ENCODE measurements around the gene NDUFA3. TPM values are rescaled to one million over a fixed set of nuclear protein-coding genes. Genes with fewer than 3 reads are reported as not detected.

Gene NDUFA3
- total and polyA plus RNA-seq, 2 experiments from 2014 or later = 13.9 to 285 TPM

GRCh38 chr19:54077334-54077733 lies 25.3 kb upstream of the NDUFA3 start:
- TF ChIP-seq EZH2 (IDR thresholded peaks at IDR 0.05; ENCODE audit: borderline replicate concordance) = no peak
- TF ChIP-seq EZH2phosphoT487 (IDR thresholded peaks at IDR 0.05; ENCODE audit: low read depth, severe bottlenecking, unreplicated experiment) = no peak
- TF ChIP-seq, protein P1, sequence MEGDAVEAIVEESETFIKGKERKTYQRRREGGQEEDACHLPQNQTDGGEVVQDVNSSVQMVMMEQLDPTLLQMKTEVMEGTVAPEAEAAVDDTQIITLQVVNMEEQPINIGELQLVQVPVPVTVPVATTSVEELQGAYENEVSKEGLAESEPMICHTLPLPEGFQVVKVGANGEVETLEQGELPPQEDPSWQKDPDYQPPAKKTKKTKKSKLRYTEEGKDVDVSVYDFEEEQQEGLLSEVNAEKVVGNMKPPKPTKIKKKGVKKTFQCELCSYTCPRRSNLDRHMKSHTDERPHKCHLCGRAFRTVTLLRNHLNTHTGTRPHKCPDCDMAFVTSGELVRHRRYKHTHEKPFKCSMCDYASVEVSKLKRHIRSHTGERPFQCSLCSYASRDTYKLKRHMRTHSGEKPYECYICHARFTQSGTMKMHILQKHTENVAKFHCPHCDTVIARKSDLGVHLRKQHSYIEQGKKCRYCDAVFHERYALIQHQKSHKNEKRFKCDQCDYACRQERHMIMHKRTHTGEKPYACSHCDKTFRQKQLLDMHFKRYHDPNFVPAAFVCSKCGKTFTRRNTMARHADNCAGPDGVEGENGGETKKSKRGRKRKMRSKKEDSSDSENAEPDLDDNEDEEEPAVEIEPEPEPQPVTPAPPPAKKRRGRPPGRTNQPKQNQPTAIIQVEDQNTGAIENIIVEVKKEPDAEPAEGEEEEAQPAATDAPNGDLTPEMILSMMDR (IDR thresholded peaks at IDR 0.05; ENCODE audit: poor library complexity) = no peak
- no peak for DNase-seq (ENCODE audit: low spot score)
- Histone ChIP-seq H3K4me2 (no peak overlapping the region), H3K27ac (no peak overlapping the region), H3K9me3 (ENCODE audit: low read depth) (no peaks in the 10 kb centered on the region), H3K36me3 (replicated peaks; ENCODE audit: insufficient read depth, low read depth) (no peaks in the 10 kb centered on the region), H3K9me2 (replicated peaks; ENCODE audit: insufficient read depth) (no peaks in the 10 kb centered on the region), H3K4me1 (ENCODE audit: insufficient read depth) (no peaks in the 10 kb centered on the region), H4K20me1 (ENCODE audit: insufficient read depth, poor library complexity, severe bottlenecking) (no peaks in the 10 kb centered on the region), H2AFZ (no peak overlapping the region), H3K79me2 (no peaks in the 10 kb centered on the region), H3K27me3 (no peaks in the 10 kb centered on the region), H3K4me3 (no peak overlapping the region)
- WGBS (ENCODE audit: low lambda C conversion rate, missing lambda C conversion rate) = 95% methylated on average over 5 of the region's 5 CpGs

DNA sequence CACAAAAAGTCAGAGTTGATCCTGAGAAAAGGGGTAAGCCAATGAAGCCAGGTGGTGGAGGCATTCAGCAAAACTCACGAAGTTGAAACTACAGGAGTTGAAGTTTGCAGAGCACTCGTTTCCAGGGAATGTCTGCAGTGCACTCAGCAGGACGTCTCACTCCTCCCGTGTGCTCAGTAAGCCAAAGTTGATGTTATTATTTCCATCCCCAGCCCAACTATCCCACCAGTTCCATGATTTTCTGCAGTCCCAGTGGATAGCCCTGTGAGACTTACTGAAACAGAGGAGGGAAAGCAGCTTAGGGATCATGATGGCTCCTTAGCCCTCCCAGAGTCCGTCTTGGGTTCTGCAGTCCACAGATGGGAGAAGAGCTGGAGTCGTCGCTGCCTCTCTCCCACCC lies 21.6 kb upstream of the NDUFA3 start, which contains the start of gene TARM1:
Gene TARM1 (minus strand): TSS at position 334 of the 400 bp plus-strand sequence. CDS start 25 bp downstream, at position 309.
- no peak within 1 kb of the TSS for H3K27ac ChIP-seq
- no peaks in the 10 kb centered on the region for H3K9me2 ChIP-seq (replicated peaks; ENCODE audit: insufficient read depth)
- TF ChIP-seq, protein P1 (IDR thresholded peaks at IDR 0.05; ENCODE audit: poor library complexity) = no peak
- TF ChIP-seq EZH2 (IDR thresholded peaks at IDR 0.05; ENCODE audit: borderline replicate concordance) = no peak
- no peak for TF ChIP-seq EZH2phosphoT487 (IDR thresholded peaks at IDR 0.05; ENCODE audit: low read depth, severe bottlenecking, unreplicated experiment)
- no peaks in the 10 kb centered on the region for H3K36me3 ChIP-seq (replicated peaks; ENCODE audit: insufficient read depth, low read depth)
- DNase-seq (ENCODE audit: low spot score) = no peak
- no peaks in the 10 kb centered on the region for H3K9me3 ChIP-seq (ENCODE audit: low read depth)
- no peaks in the 10 kb centered on the region for H4K20me1 ChIP-seq (ENCODE audit: insufficient read depth, poor library complexity, severe bottlenecking)
- no peak within 1 kb of the TSS for H3K4me3 ChIP-seq
- H3K4me2 ChIP-seq = no peak within 1 kb of the TSS
- H2AFZ ChIP-seq = no peak within 1 kb of the TSS
- no peaks in the 10 kb centered on the region for H3K79me2 ChIP-seq
- WGBS (ENCODE audit: low lambda C conversion rate, missing lambda C conversion rate) = 88% methylated on average over 7 of the region's 7 CpGs
- no peaks in the 10 kb centered on the region for H3K27me3 ChIP-seq
- no peaks in the 10 kb centered on the region for H3K4me1 ChIP-seq (ENCODE audit: insufficient read depth)

DNA sequence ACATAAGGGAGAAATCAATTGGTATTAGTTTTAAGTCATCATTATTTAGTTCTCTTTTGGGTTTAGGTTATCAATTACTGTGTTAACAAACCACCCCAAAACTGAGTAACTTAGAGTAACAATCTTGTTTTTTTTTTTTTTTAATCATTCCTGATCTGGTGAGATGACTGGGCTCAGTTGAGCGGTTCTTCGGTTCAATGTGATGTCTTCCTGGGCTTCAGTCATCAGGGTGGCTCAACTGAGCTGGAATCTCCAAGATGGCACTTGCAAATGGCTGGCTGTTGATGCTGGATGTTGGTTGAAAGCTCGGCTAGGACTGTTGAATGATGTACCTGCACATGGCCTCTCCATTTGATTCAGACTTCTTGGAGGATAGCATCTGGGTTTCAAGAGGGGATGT lies 18.2 kb upstream of the NDUFA3 start:
- H3K4me3 ChIP-seq = no peak overlapping the region
- no peaks in the 10 kb centered on the region for H3K36me3 ChIP-seq (replicated peaks; ENCODE audit: insufficient read depth, low read depth)
- H3K9me3 ChIP-seq (ENCODE audit: low read depth) = no peaks in the 10 kb centered on the region
- 91% methylated on average over 3 of the region's 3 CpGs for WGBS (ENCODE audit: low lambda C conversion rate, missing lambda C conversion rate)
- no peak overlapping the region for H2AFZ ChIP-seq
- H3K4me2 ChIP-seq = no peak overlapping the region
- no peak for DNase-seq (ENCODE audit: low spot score)
- H3K27me3 ChIP-seq = no peaks in the 10 kb centered on the region
- TF ChIP-seq, protein P1 (IDR thresholded peaks at IDR 0.05; ENCODE audit: poor library complexity) = no peak
- no peak for TF ChIP-seq EZH2phosphoT487 (IDR thresholded peaks at IDR 0.05; ENCODE audit: low read depth, severe bottlenecking, unreplicated experiment)
- TF ChIP-seq EZH2 (IDR thresholded peaks at IDR 0.05; ENCODE audit: borderline replicate concordance) = no peak
- no peaks in the 10 kb centered on the region for H4K20me1 ChIP-seq (ENCODE audit: insufficient read depth, poor library complexity, severe bottlenecking)
- H3K9me2 ChIP-seq (replicated peaks; ENCODE audit: insufficient read depth) = no peaks in the 10 kb centered on the region
- H3K79me2 ChIP-seq = no peaks in the 10 kb centered on the region
- no peaks in the 10 kb centered on the region for H3K4me1 ChIP-seq (ENCODE audit: insufficient read depth)
- H3K27ac ChIP-seq = no peak overlapping the region

Data from hepatocyte (in vitro differentiated cells).